ENCODE measurements around the gene TTC34. TPM values are rescaled to one million over a fixed set of nuclear protein-coding genes. Genes with fewer than 3 reads are reported as not detected.

TTC34 gene
- total RNA-seq, 1 donor from 2014 or later = 1.8 TPM

DNA sequence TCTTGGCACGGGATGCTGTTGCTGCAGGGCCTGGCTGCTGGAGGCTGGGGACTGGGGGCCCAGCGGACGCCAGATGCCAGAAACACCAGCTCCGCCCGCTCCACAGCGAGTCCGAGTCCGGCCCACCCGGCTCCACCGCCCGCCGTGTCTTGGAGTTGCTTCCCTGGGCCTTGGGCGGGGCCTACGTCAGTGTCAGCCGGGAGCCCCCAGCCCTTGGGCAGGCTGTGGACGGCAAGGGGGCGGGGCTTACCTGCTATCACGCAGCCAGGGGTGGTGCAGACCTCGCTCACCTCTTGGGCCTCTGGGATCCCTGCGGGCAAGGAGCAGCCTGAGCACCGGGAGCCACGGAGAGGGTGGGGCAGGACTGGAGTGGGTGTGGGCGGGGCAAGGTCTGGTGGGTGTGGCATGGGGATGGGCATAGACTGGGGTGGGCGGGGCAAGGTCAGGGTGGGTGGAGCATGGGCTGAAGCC lies 190.4 kb downstream of the TTC34 start:
- intact Hi-C loops (cut with micrococcal nuclease) = no loop called here
- H3K27ac Mint-ChIP-seq = no peak overlapping the region
- DNase-seq (ENCODE audit: low spot score) = no peak
- peaks cover 23% of the 10 kb centered on the region for H3K9me3 Mint-ChIP-seq
- peaks cover 2% of the 10 kb centered on the region for H3K36me3 Mint-ChIP-seq (ENCODE audit: low read depth)
- no peak overlapping the region for H3K4me3 Mint-ChIP-seq
- H3K27me3 Mint-ChIP-seq (ENCODE audit: insufficient read depth) = no peaks in the 10 kb centered on the region
- H3K4me1 Mint-ChIP-seq (ENCODE audit: low read depth) = no peaks in the 10 kb centered on the region

DNA sequence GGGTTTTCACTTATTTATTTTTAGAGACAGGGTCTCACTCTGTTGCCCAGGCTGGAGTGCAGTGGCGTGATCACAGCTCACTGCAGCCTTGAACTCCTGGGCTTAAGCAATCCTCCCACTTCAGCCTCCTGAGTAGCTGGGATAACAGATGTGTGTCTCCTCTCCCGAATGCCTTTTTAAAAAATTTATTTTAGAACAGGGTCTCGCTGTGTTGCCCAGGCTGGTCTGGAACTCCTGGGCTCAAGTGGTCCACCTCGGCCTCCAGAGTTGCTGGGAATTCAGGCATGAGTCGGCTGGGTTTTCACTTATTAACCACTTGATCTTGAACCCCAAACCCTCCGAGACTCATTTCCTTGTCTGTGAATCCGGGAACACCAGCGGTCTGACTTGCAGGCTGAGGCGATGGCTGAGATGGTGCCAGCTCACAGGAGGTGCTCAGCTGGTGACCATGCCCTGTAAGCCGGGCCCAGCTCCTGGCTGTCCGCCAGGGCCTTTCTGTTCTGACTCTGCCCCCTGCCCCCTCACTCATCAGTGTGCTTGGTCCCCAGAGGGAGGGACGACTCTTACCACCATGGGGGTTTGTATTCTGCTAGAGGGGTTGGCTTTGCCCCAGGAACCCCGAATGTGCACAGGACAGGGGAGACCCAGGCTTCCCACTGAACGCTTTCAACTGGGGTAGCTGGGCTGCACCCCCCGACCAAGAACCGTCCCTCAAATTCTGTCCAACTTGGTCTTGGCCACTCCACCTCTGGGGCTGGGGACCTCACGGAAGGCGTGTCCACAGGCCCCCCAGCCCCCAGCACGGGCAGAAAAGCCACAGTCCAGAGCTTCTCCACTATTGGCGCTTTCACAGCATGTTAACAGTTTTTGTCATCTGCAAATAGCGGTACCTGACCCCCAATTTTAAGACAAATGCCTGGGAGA lies 191.2 kb downstream of the TTC34 start:
- no peaks in the 10 kb centered on the region for H3K27me3 Mint-ChIP-seq (ENCODE audit: insufficient read depth)
- H3K4me3 Mint-ChIP-seq = no peak overlapping the region
- no peak overlapping the region for H3K27ac Mint-ChIP-seq
- no peaks in the 10 kb centered on the region for H3K4me1 Mint-ChIP-seq (ENCODE audit: low read depth)
- H3K9me3 Mint-ChIP-seq = peaks cover 16% of the 10 kb centered on the region
- no peak for DNase-seq (ENCODE audit: low spot score)
- intact Hi-C loops (cut with micrococcal nuclease) = no loop called here
- H3K36me3 Mint-ChIP-seq (ENCODE audit: low read depth) = no peaks in the 10 kb centered on the region

DNA sequence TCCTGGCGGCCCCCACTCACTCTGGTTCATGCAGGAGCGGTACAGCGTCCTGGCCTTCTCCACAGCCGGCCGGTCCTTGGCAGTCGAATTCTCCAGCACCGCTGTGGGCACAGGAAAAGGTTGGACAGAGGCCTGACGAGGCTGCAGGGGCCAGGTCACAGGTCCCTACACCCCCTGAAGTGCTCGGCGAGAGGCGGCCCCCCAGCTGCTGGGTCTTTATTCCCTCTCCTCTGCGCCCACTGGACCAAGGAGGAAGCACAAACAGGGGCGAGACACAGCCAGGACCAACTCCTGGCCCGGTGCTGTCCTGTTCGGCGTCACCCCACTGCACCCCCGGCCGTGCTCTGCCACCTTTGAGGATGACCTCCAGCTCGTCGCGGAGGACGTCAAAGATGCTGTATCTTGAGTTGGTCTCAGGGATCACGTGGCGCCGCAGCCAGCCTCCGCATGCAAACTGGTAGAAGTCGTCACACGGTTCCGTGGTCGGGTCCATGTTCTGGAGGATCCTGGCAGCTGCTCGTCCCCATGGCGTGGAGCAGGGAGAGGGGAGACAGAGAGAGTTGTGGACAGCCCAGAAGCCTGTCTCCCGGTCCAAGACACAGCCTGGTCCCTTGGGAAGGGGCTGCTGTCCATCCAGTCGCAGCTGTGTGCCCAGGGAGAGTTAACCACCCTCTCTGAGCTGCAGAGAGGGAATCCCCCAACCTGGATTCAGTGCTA lies 192.0 kb downstream of the TTC34 start:
- no peak overlapping the region for H3K4me3 Mint-ChIP-seq
- intact Hi-C loops (cut with micrococcal nuclease) = no loop called here
- DNase-seq (ENCODE audit: low spot score) = no peak
- H3K36me3 Mint-ChIP-seq (ENCODE audit: low read depth) = no peaks in the 10 kb centered on the region
- no peaks in the 10 kb centered on the region for H3K27me3 Mint-ChIP-seq (ENCODE audit: insufficient read depth)
- no peaks in the 10 kb centered on the region for H3K4me1 Mint-ChIP-seq (ENCODE audit: low read depth)
- no peak overlapping the region for H3K27ac Mint-ChIP-seq
- H3K9me3 Mint-ChIP-seq = peaks cover 9% of the 10 kb centered on the region

- H3K4me1 Mint-ChIP-seq (ENCODE audit: low read depth) = no peaks in the 10 kb centered on the region
- H3K27me3 Mint-ChIP-seq (ENCODE audit: insufficient read depth) = no peaks in the 10 kb centered on the region
- H3K4me3 Mint-ChIP-seq = no peak overlapping the region
- no peak overlapping the region for H3K27ac Mint-ChIP-seq
- no peaks in the 10 kb centered on the region for H3K9me3 Mint-ChIP-seq
- intact Hi-C loops (cut with micrococcal nuclease) = no loop called here
- no peak for DNase-seq (ENCODE audit: low spot score)
- H3K36me3 Mint-ChIP-seq (ENCODE audit: low read depth) = no peaks in the 10 kb centered on the region
These were observed 193.8 kb downstream of the TTC34 start for GRCh38 chr1:2607641-2608091.

DNA sequence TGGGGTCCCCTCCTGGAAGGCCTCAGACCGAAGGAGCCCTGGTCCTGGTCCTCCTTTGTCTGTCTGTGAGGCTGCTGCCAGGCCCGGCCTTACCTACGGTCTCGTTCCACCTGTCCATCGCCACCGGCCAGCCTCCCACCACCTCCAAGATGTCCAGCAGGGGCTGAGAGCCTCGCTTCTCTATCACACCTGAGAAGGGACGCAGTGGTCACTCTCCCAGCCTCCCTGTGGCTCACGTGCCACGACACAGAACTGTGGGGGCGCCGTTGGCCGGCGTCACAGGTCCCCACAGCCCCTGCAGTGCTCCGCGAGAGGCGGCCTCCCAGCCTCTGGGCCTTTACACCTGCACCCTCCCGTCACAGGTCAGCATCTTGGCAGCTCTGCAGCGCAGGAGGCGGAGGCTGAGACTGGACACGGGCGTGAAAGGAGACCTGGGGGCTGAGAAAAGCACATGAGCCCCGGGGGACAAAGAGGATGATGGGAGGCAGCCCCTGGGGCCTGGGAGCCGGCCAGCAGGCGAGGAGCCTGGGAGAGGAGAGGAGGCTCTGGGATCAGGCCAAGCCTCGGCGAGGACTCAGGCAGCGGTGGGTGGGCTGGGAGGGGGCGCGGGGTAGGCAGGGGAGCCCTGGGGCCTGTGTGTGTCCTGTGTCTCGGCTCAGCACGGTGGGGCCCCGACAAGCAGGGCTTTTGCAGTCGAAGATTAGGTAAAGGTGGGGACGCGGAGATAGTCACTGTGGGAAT lies 194.4 kb downstream of the TTC34 start:
- no peak for DNase-seq (ENCODE audit: low spot score)
- no peaks in the 10 kb centered on the region for H3K4me1 Mint-ChIP-seq (ENCODE audit: low read depth)
- H3K27ac Mint-ChIP-seq = no peak overlapping the region
- no peaks in the 10 kb centered on the region for H3K36me3 Mint-ChIP-seq (ENCODE audit: low read depth)
- H3K9me3 Mint-ChIP-seq = no peaks in the 10 kb centered on the region
- no peak overlapping the region for H3K4me3 Mint-ChIP-seq
- peaks cover 3% of the 10 kb centered on the region for H3K27me3 Mint-ChIP-seq (ENCODE audit: insufficient read depth)
- intact Hi-C loops (cut with micrococcal nuclease) = no loop called here

GRCh38 chr1:2606396-2606880 lies 195.1 kb downstream of the TTC34 start:
- Mint-ChIP-seq H3K27me3 (ENCODE audit: insufficient read depth) (peaks cover 4% of the 10 kb centered on the region), H3K36me3 (ENCODE audit: low read depth) (no peaks in the 10 kb centered on the region), H3K4me3 (no peak overlapping the region), H3K9me3 (no peaks in the 10 kb centered on the region), H3K27ac (no peak overlapping the region), H3K4me1 (ENCODE audit: low read depth) (no peaks in the 10 kb centered on the region)
- intact Hi-C loops (cut with micrococcal nuclease) = no loop called here
- DNase-seq (ENCODE audit: low spot score) = no peak

DNA sequence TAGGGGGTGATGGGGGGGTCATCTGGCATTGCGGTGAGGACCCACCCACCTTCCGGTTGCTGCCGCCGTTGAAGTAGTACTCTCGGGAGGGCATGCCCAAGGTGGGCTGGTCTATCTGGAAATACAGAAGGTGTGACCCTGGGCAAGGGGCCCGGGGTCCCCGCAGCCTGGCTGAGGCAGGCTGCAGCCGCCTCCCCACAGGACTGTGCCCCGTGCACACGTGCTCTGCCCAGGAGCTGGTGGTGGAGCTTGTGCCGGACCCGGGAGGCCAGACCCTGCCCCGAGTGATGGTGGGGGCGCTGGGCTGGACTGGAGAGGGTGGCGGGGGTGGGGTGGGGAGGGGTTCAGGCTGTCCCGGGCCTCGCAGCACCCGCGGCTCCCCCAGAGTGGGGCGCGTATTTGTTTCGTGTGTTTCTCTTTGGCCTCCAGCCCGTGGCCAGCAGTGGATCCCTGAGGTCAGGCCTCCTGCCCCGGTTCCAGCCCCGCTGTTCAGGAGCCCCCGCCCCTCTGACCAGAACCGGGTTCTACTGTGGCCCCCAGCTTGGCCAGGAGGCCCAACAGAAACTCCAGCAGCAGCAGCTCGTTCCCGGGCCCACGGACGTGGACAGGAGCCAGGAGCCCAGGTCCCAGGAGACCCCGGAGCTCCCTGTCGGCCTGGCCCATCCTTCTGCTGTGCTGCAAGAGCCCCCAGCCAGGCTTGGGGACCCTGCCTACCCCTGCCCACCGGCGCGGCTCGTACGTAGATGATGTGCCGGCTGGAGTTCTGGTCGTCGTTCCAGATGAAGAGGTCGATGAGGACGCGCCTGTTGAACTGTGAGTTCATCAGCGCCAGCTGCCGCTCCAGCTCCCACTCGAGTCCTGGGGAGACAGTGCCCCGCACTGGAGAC lies 195.7 kb downstream of the TTC34 start:
- intact Hi-C loops (cut with micrococcal nuclease) = no loop called here
- Mint-ChIP-seq H3K4me3 (no peak overlapping the region), H3K36me3 (ENCODE audit: low read depth) (no peaks in the 10 kb centered on the region), H3K4me1 (ENCODE audit: low read depth) (no peaks in the 10 kb centered on the region), H3K9me3 (no peaks in the 10 kb centered on the region), H3K27me3 (ENCODE audit: insufficient read depth) (peaks cover 11% of the 10 kb centered on the region), H3K27ac (no peak overlapping the region)
- no peak for DNase-seq (ENCODE audit: low spot score)

DNA sequence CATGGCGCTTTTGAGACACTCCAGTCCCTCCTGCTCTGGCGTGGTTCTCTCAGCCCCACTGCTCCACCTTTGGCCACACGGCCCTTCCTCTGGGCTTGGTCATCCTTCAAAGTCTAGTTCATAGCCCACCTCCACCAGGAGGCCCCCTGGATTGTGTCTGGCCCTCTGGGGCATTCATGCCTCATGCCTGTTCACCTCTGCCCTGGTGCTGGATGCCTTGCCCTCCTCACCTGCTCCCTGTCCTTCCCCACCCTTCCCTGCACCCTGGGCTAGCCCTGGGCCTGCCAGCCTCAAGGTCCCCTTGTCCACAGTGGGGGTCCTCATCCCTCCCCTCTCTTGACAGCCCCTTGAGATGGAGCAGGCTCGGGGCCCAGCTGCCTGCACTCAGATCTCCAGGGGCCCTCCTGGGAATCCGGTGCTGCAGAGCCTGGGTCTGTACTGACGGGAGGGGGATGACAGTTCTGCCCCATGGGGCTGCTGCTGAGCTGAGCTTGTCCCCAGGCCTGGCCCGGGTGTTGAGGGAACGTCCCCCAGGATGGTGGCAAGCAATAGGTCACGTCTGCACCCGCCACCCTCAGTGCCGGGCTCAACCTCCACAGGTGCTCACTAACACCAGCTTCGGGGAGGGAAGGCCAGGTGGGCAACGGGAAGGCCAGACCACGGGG lies 196.5 kb downstream of the TTC34 start:
- H3K36me3 Mint-ChIP-seq (ENCODE audit: low read depth) = no peaks in the 10 kb centered on the region
- peaks cover 13% of the 10 kb centered on the region for H3K27me3 Mint-ChIP-seq (ENCODE audit: insufficient read depth)
- H3K9me3 Mint-ChIP-seq = no peaks in the 10 kb centered on the region
- no peak overlapping the region for H3K4me3 Mint-ChIP-seq
- no peaks in the 10 kb centered on the region for H3K4me1 Mint-ChIP-seq (ENCODE audit: low read depth)
- DNase-seq (ENCODE audit: low spot score) = no peak
- no peak overlapping the region for H3K27ac Mint-ChIP-seq
- intact Hi-C loops (cut with micrococcal nuclease) = no loop called here

DNA sequence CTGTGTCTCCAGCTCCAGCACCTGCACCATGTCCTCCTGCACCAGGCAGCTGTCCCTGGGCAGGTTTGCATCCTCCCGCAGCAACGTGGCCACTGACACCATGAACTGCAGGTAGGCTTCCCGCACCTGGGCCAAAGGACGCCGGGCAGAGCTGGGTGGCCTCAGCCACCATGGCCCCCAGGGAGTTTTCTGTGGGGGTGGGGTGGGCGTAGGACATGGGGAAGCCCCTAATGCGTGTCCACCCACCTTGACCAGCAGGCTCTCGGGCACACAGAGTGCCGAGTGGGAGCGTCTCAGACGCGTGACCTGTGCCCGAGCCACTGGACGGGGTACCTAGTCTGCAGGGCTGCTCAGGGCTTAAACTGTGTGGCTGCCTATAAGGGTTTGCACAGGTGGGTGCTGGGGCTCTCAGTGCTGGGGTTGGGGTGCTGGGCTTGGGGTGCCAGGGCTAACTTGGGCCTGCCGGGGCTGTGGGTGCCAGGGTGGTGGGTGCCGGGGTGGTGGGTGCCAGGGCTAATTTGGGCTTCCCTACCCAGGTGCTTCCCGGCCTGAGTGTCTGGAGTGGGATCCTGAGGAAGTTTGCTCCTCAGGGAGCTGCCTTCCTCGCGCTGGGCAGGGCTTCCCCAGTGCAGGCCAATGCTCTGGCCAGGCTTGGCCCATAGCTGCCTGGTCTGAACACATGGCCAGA lies 197.2 kb downstream of the TTC34 start:
- Mint-ChIP-seq H3K4me3 (no peak overlapping the region), H3K9me3 (no peaks in the 10 kb centered on the region), H3K36me3 (ENCODE audit: low read depth) (no peaks in the 10 kb centered on the region), H3K27me3 (ENCODE audit: insufficient read depth) (peaks cover 13% of the 10 kb centered on the region), H3K4me1 (ENCODE audit: low read depth) (no peaks in the 10 kb centered on the region), H3K27ac (no peak overlapping the region)
- DNase-seq (ENCODE audit: low spot score) = no peak
- intact Hi-C loops (cut with micrococcal nuclease) = no loop called here

- no peak overlapping the region for H3K4me3 Mint-ChIP-seq
- peaks cover 13% of the 10 kb centered on the region for H3K27me3 Mint-ChIP-seq (ENCODE audit: insufficient read depth)
- DNase-seq (ENCODE audit: low spot score) = no peak
- no peaks in the 10 kb centered on the region for H3K9me3 Mint-ChIP-seq
- H3K4me1 Mint-ChIP-seq (ENCODE audit: low read depth) = no peaks in the 10 kb centered on the region
- no peaks in the 10 kb centered on the region for H3K36me3 Mint-ChIP-seq (ENCODE audit: low read depth)
- no peak overlapping the region for H3K27ac Mint-ChIP-seq
- intact Hi-C loops (cut with micrococcal nuclease) = no loop called here
These were observed 197.9 kb downstream of the TTC34 start for GRCh38 chr1:2603521-2604155.
